ENCODE results near the gene ISM1.

Gene ISM1

DNA sequence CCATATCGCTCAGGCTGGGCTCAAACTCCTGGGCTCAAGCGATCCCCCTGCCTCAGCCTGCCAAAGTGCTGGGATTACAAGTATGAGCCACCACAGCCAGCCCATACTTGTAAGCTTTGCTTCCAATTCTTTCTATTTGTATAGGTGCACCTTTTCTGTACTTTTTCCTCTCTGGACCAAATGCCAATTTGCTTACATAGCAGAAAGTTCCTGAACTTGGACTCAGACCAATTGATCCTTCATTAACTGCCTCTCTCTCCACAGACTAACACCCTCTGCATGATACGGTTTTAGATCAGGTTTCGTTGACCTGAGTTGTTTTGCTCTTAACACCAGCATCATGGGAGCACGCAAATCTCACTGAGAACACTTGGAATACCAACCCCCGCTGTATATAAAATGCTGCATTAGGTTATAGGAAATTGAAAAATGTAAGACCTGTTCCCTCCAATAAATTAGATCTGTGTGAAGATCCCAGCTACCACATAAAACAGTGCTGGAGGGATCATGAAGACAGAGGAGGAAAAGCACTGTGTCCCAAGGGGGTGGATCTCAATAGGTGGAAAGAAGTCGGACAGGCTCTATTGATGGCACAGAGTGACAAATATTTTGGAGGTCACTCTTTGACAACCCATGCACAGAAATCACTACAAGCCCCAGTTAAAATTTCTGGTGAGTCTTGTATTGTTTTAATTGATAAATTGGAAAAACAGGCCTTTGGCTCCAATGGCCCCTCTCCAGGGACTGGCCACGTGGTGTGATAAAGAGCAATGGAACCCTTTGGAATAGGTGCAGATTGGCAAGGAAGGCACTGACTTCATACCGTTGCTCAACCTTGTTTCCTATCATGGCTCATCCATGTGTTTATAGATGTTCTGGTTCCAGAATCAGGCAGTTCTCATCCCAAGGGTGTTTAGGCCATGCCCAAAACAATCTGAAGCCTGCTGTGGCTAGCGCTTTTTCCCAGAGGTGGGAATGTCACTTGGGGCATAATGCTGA is 51.2 kb downstream of the ISM1 start:
- Histone ChIP-seq H3K36me3 (replicated peaks) (no peaks in the 10 kb centered on the region), H3K27ac (no peak overlapping the region), H3K27me3 (replicated peaks) (no peaks in the 10 kb centered on the region), H3K4me3 (ENCODE audit: low read depth, low read length) (no peak overlapping the region)
- in situ Hi-C loops (cut with HindIII; ENCODE audit: low pct_ligation_motif_present, low sequenced_read_pairs), result no loop called here
- DNase-seq, result no peak
- TF ChIP-seq, protein P1, sequence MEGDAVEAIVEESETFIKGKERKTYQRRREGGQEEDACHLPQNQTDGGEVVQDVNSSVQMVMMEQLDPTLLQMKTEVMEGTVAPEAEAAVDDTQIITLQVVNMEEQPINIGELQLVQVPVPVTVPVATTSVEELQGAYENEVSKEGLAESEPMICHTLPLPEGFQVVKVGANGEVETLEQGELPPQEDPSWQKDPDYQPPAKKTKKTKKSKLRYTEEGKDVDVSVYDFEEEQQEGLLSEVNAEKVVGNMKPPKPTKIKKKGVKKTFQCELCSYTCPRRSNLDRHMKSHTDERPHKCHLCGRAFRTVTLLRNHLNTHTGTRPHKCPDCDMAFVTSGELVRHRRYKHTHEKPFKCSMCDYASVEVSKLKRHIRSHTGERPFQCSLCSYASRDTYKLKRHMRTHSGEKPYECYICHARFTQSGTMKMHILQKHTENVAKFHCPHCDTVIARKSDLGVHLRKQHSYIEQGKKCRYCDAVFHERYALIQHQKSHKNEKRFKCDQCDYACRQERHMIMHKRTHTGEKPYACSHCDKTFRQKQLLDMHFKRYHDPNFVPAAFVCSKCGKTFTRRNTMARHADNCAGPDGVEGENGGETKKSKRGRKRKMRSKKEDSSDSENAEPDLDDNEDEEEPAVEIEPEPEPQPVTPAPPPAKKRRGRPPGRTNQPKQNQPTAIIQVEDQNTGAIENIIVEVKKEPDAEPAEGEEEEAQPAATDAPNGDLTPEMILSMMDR (IDR thresholded peaks at IDR 0.05; ENCODE audit: low read depth, low read length, missing control alignments), result no peak

DNA sequence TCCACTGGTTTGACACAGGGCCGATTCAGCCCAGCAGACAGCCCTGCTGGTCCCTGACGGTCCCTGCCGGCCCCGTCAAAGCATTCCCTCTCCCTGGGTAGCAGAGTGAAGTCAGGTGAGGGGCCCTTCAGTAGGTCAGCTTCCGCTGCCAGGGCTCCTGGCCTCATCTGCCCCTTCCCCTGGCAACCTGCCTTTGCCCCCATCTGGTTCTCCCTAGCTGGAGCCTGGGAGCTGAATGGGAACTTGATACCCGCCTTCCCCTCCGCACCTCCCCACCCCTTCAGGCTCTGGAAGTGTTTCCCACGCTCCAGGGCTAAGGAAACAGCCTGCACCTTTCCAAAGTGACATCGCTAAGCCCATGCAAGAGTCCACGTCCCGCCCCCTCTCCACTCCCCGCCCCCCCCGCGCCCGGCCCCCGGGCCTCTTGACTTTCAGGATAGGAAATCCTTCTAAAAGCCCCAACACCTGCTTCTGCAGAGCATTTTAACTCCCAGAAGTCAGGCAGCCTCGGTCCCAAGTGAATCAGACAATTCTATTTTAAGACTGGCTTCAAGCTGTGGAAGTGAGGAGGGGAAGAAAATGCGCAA is 53.3 kb downstream of the ISM1 start:
- in situ Hi-C loops (cut with HindIII; ENCODE audit: low pct_ligation_motif_present, low sequenced_read_pairs), result no loop called here
- H3K4me3 ChIP-seq (ENCODE audit: low read depth, low read length), result no peak overlapping the region

DNA sequence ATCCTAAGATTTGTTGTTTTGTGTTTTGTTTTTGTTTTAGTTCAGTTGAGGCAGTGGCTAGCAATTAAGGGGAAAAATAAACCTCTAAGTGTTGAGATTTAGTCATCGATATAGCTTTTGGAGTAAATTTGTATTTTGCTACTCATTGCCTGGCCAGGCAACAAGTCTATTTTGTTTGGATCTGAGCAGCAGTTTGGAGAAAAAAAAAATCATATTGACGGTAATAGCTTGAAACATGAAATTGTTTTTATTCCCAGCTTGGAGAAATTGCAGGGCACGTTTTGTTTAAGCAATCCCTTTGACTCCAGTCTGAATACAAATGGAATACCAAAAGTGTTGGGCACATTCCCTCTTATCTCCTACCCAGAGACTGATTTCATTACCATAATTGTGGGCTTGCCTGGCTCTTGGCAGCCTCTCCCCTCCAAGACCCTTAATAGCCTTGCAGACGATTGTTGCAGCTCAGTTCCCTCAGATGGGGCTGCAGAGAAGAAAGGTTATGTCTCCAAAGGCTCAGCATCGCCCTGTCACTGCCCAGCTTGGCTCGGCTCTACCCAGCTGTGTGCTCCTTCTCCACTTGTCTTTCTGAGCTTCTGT is 56.0 kb downstream of the ISM1 start:
- H3K27ac ChIP-seq, result no peak overlapping the region
- no peaks in the 10 kb centered on the region for H3K27me3 ChIP-seq (replicated peaks)
- H3K36me3 ChIP-seq (replicated peaks), result no peaks in the 10 kb centered on the region
- TF ChIP-seq, protein P1 (IDR thresholded peaks at IDR 0.05; ENCODE audit: low read depth, low read length, missing control alignments), result no peak
- no peak overlapping the region for H3K4me3 ChIP-seq (ENCODE audit: low read depth, low read length)
- DNase-seq, result no peak
- in situ Hi-C loops (cut with HindIII; ENCODE audit: low pct_ligation_motif_present, low sequenced_read_pairs), result no loop called here

More for the DNA sequence above, 53.3 kb downstream of the ISM1 start:
- no peaks in the 10 kb centered on the region for H3K27me3 ChIP-seq (replicated peaks)
- TF ChIP-seq, protein P1 (IDR thresholded peaks at IDR 0.05; ENCODE audit: low read depth, low read length, missing control alignments), result no peak
- no peak overlapping the region for H3K27ac ChIP-seq
- no peaks in the 10 kb centered on the region for H3K36me3 ChIP-seq (replicated peaks)
- DNase-seq, result no peak

DNA sequence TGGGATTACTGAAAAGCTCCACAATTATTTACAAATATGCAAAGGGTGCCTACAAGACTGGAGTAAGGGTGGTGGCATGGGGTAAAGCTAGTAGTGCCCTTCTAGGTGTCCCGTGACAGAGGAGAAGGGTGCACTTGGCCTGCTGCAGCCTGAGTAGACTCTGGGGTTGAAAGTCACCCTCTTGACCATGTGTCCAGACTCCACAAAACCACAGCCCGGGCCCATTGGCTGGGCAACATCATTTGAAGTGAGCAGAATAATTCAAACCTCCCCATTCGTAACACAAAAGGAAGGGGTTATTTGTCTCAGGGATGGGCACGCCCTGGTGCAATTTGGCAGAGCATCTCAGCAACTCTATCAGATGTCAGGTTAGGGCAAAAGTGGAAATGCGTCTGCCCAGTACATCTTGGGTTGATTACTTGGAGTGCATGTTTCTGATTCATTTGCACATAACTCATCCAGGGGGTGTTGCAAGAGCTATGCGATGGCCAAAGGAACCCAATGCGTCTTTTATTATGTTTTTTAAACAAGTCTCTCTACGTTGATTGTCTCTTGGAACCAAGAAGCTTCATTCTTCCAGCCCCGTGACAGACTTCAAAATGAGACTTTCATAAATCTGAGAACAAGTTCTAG is 56.7 kb downstream of the ISM1 start:
- in situ Hi-C loops (cut with HindIII; ENCODE audit: low pct_ligation_motif_present, low sequenced_read_pairs), result no loop called here
- no peak overlapping the region for H3K27ac ChIP-seq
- no peak for DNase-seq

DNA sequence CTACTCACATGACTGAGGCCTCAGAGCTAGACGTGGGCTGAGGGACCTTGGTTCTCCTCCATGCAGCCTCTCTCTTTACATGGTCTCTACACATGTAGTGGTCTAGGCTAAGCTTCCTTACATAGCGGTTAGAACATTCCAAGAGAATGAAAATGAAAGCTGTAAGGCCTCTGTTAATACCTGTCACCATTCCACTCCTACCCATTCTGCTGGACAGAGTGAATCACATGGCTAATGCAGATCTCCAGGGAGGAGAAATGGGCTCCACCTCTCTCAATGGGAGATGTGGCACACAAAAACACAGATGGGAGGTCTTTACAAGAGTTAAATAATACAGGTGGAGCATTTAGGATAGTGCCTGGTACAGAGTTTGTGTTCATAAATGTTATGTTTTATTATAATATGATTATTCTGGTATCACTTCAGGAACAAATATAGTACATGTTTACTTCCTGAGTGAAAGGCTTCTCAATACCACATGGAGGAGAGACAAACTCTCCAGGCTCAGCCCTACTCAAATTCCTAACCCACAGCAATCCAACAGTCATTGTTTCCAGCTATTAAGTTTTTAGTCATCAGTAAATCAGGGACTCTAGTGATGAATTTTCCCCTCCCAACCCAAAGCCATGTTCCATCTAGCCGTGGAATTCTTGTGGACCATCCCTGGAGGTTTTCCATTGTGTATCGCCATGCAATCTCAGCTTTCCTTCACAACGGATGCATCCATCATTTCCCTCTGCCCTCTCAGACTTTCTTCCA is 57.9 kb downstream of the ISM1 start:
- DNase-seq, result no peak
- Histone ChIP-seq H3K4me3 (ENCODE audit: low read depth, low read length) (no peak overlapping the region), H3K36me3 (replicated peaks) (no peaks in the 10 kb centered on the region), H3K27me3 (replicated peaks) (no peaks in the 10 kb centered on the region), H3K27ac (no peak overlapping the region)
- in situ Hi-C loops (cut with HindIII; ENCODE audit: low pct_ligation_motif_present, low sequenced_read_pairs), result no loop called here
- TF ChIP-seq, protein P1 (IDR thresholded peaks at IDR 0.05; ENCODE audit: low read depth, low read length, missing control alignments), result no peak

More for the DNA sequence above, 56.7 kb downstream of the ISM1 start:
- no peaks in the 10 kb centered on the region for H3K36me3 ChIP-seq (replicated peaks)
- H3K27me3 ChIP-seq (replicated peaks), result no peaks in the 10 kb centered on the region
- no peak overlapping the region for H3K4me3 ChIP-seq (ENCODE audit: low read depth, low read length)
- TF ChIP-seq, protein P1 (IDR thresholded peaks at IDR 0.05; ENCODE audit: low read depth, low read length, missing control alignments), result no peak

Measured in brain microvascular endothelial cell (primary cell).